ENCODE data around the gene MTARC1. TPM values are rescaled to one million over a fixed set of nuclear protein-coding genes. Genes with fewer than 3 reads are reported as not detected.

The MTARC1 gene
- total and polyA plus RNA-seq, 2 donors (not counting 1 experiment from before 2014, with no cell fraction given), result 0.49 to 2.9 TPM

DNA sequence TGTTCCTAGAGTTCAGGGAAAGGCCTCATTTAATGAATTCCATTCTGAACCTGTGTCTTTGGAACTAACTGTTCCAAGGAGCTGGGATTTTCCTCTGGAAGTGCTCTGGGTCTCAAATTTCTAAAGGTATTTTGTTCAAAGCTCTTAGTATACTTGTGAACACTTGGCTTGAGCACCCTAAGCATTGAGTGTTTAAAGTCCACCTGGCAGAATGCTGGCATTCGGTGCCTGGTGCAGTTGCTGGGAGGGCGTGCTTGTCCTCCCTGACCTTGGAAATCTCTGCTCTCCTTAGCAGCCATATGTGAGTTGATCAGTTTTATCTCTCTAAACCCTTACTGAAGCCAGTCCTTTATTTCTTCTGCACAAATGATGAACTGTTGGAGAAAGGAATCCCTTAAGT, 35.6 kb upstream of the MTARC1 start:
- ChIA-PET CTCF (interaction anchor here (5.5 kb wide), 1 partner anchor 25 kb away, joined by 25 read pairs; no protein-coding TSS in a partner anchor), POLR2A (no interaction called here)
- Mint-ChIP-seq H3K27me3 (peaks cover 37% of the 10 kb centered on the region), H3K4me1 (peaks cover 24% of the 10 kb centered on the region), H3K4me3 (no peak overlapping the region), H3K9me3 (ENCODE audit: insufficient read depth) (no peaks in the 10 kb centered on the region), H3K27ac (no peak overlapping the region)
- H3K27me3 ChIP-seq (replicated peaks in 1 of 4; ENCODE audit: control extremely low read depth in 1 of 4, control insufficient read depth in 3 of 4, insufficient read depth in 4 of 4, low read length in 3 of 4), result peaks cover 0 to 36% (median 12%) of the 10 kb centered on the region in 4 experiments
- no peak overlapping the region for H3K4me2 ChIP-seq (replicated peaks; ENCODE audit: low read depth, low read length, poor library complexity, severe bottlenecking)
- no peak overlapping the region for H3K4me3 ChIP-seq (ENCODE audit: control extremely low read depth in 1 of 5, extremely low read depth in 1 of 5, insufficient read depth in 1 of 5, low read depth in 2 of 5, low read length in 4 of 5)
- H4K20me1 ChIP-seq (ENCODE audit: control insufficient read depth, insufficient read depth, low read length, poor library complexity, severe bottlenecking), result no peaks in the 10 kb centered on the region
- no peaks in the 10 kb centered on the region for H3K79me2 ChIP-seq (ENCODE audit: control insufficient read depth, insufficient read depth, low read length)
- H3K9ac ChIP-seq (ENCODE audit: low read length), result no peak overlapping the region
- H3K36me3 ChIP-seq (replicated peaks in 1 of 2; ENCODE audit: control extremely low read depth in 1 of 2, control insufficient read depth in 1 of 2, extremely low read depth in 1 of 2, insufficient read depth in 2 of 2, low read length in 1 of 2), result no peaks in the 10 kb centered on the region
- no peak for ATAC-seq (ENCODE audit: low read depth)
- TF ChIP-seq CTCF (IDR thresholded peaks at IDR 0.05), result no peak
- no peak for TF ChIP-seq EZH2 (IDR thresholded peaks at IDR 0.05; ENCODE audit: borderline replicate concordance, insufficient read depth, low read depth, low read length, poor library complexity, severe bottlenecking)
- H2AFZ ChIP-seq (ENCODE audit: insufficient read depth, low read depth, low read length, poor library complexity, severe bottlenecking), result no peak overlapping the region
- no peak overlapping the region for H3K27ac ChIP-seq (ENCODE audit: low read length in 2 of 2)
- 100% methylated on average over 1 of the region's 2 CpGs for WGBS (ENCODE audit: insufficient coverage)
- peaks cover 16 to 20% of the 10 kb centered on the region in 2 donors for H3K4me1 ChIP-seq (ENCODE audit: control insufficient read depth in 2 of 2, insufficient read depth in 2 of 2, low read length in 2 of 2)
- DNase-seq, result no peak
- H3K9me3 ChIP-seq (ENCODE audit: control extremely low read depth in 1 of 3, control insufficient read depth in 2 of 3, insufficient read depth in 1 of 3, low read length in 2 of 3), result no peaks in the 10 kb centered on the region
- intact Hi-C loops (cut with micrococcal nuclease), result no loop called here

DNA sequence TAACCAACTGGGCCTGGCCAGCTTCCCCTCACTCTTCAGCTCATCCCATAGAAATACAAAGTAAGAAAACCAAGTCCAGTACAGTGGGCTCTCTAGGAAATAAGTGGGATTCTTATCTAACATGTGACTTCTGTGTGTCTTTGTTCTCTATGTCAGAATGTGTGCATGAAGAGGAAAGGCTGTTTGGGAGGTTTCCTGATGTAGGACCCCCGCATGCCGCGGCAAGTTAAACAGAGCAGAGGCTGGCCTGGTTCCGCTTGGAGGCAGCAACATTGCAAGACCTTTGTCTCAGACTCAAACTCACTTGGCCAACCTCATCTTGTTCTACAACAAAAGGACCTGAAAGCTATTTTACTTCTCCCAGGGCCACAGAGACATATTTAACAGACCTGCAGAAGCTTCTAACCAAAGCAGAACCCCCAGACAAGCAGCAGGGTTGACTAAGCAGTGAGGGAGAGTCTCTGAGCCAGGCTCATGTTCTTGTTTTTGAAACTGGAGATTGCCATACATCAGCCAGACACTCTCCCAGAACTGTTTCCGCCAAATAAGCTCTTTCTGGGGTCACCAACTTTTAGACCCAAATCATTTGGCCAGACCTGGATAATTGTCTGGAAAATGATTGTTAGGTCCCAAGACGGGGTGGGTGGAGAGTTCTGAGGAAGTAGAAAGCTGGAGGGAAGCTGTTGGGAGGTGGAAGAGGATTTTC, 32.3 kb upstream of the MTARC1 start:
- TF ChIP-seq EZH2 (IDR thresholded peaks at IDR 0.05; ENCODE audit: borderline replicate concordance, insufficient read depth, low read depth, low read length, poor library complexity, severe bottlenecking) (no peak), CTCF (IDR thresholded peaks at IDR 0.05) (no peak)
- Histone ChIP-seq H2AFZ (ENCODE audit: insufficient read depth, low read depth, low read length, poor library complexity, severe bottlenecking) (no peak overlapping the region), H3K4me1 (ENCODE audit: control insufficient read depth in 2 of 2, insufficient read depth in 2 of 2, low read length in 2 of 2) (peaks cover 3 to 4% of the 10 kb centered on the region in 2 donors), H3K9me3 (ENCODE audit: control extremely low read depth in 1 of 3, control insufficient read depth in 2 of 3, insufficient read depth in 1 of 3, low read length in 2 of 3) (no peaks in the 10 kb centered on the region), H4K20me1 (ENCODE audit: control insufficient read depth, insufficient read depth, low read length, poor library complexity, severe bottlenecking) (no peaks in the 10 kb centered on the region), H3K4me2 (replicated peaks; ENCODE audit: low read depth, low read length, poor library complexity, severe bottlenecking) (no peak overlapping the region), H3K27me3 (replicated peaks in 1 of 4; ENCODE audit: control extremely low read depth in 1 of 4, control insufficient read depth in 3 of 4, insufficient read depth in 4 of 4, low read length in 3 of 4) (peaks cover 0 to 13% (median 6%) of the 10 kb centered on the region in 4 experiments), H3K79me2 (ENCODE audit: control insufficient read depth, insufficient read depth, low read length) (no peaks in the 10 kb centered on the region), H3K36me3 (replicated peaks in 1 of 2; ENCODE audit: control extremely low read depth in 1 of 2, control insufficient read depth in 1 of 2, extremely low read depth in 1 of 2, insufficient read depth in 2 of 2, low read length in 1 of 2) (no peaks in the 10 kb centered on the region), H3K27ac (ENCODE audit: low read length in 2 of 2) (no peak overlapping the region), H3K9ac (ENCODE audit: low read length) (no peak overlapping the region), H3K4me3 (ENCODE audit: control extremely low read depth in 1 of 5, extremely low read depth in 1 of 5, insufficient read depth in 1 of 5, low read depth in 2 of 5, low read length in 4 of 5) (no peak overlapping the region)
- peaks cover 11% of the 10 kb centered on the region for H3K4me1 Mint-ChIP-seq
- no peak overlapping the region for H3K4me3 Mint-ChIP-seq
- no peaks in the 10 kb centered on the region for H3K9me3 Mint-ChIP-seq (ENCODE audit: insufficient read depth)
- ChIA-PET CTCF (interaction anchor here (1.1 to 1.6 kb wide), 2 partner anchors 21 to 24 kb away, joined by 3 to 6 read pairs; no protein-coding TSS in a partner anchor), POLR2A (interaction anchor here (0.6 kb wide), 1 partner anchor 493 kb away, joined by 7 read pairs; no protein-coding TSS in a partner anchor)
- peaks cover 15% of the 10 kb centered on the region for H3K27me3 Mint-ChIP-seq
- WGBS (ENCODE audit: insufficient coverage), result 86% methylated on average over 5 of the region's 6 CpGs
- intact Hi-C loops (cut with micrococcal nuclease), result no loop called here
- no peak for DNase-seq
- no peak for ATAC-seq (ENCODE audit: low read depth)
- H3K27ac Mint-ChIP-seq, result no peak overlapping the region

Measured in B cell (primary cell).